OCI-LY1 (cell line): ENCODE measurements around the gene CTPS1.

Experiments used
- H2AFZ ChIP-seq: fragments of 200-600 bp; sonication (generic), shearing (Covaris generic); 2 replicates; pipeline ENCODE4 v1.6.0; 2014; ENCODE audit warnings: antibody characterized with exemption, mild to moderate bottlenecking, low read length
- H3F3A ChIP-seq: fragments of 200-600 bp; sonication (generic), shearing (Covaris generic); 2 replicates; pipeline ENCODE4 v1.6.0; 2014; ENCODE audit warnings: mild to moderate bottlenecking, antibody characterized with exemption, low read length, moderate library complexity; ENCODE audit not compliant: insufficient read depth
- H3K27ac ChIP-seq: fragments of 200-600 bp; sonication (generic); 2 replicates; pipeline ENCODE4 v1.5.1; 2014; ENCODE audit warnings: low read length, mixed run types, mild to moderate bottlenecking, low read depth; ENCODE audit not compliant: poor library complexity, severe bottlenecking
- H3K27me3 ChIP-seq: fragments of 200-600 bp; sonication (generic); 2 replicates; pipeline ENCODE4 v1.6.0; 2014; ENCODE audit warnings: antibody characterized with exemption, mild to moderate bottlenecking, low read length, moderate library complexity; ENCODE audit not compliant: insufficient read depth
- H3K36me3 ChIP-seq: fragments of 200-600 bp; sonication (generic); 2 replicates; pipeline ENCODE4 v1.6.1; 2014; ENCODE audit warnings: mild to moderate bottlenecking, antibody characterized with exemption, low read length, moderate library complexity, mixed read lengths; ENCODE audit not compliant: insufficient read depth
- H3K4me1 ChIP-seq: fragments of 200-600 bp; sonication (generic); 2 replicates; pipeline ENCODE4 v1.5.1; 2014; ENCODE audit warnings: mild to moderate bottlenecking, low read length, moderate library complexity; ENCODE audit not compliant: insufficient read depth, severe bottlenecking
- H3K4me2 ChIP-seq: fragments of 200-600 bp; sonication (generic), shearing (Covaris generic); 2 replicates; pipeline ENCODE4 v1.6.1; 2014; ENCODE audit warnings: low read length
- H3K4me3 ChIP-seq: fragments of 200-600 bp; sonication (generic); 2 replicates; pipeline ENCODE4 v1.5.1; 2014; ENCODE audit warnings: low read length, low read depth, mild to moderate bottlenecking, mixed read lengths; ENCODE audit not compliant: poor library complexity, severe bottlenecking
- H3K79me2 ChIP-seq: fragments of 200-600 bp; shearing (Covaris generic); 2 replicates; pipeline ENCODE4 v1.6.1; 2016; ENCODE audit warnings: mixed run types, low read length, mixed read lengths; ENCODE audit not compliant: insufficient read depth
- H3K9ac ChIP-seq: fragments of 200-600 bp; sonication (generic), shearing (Covaris generic); 2 replicates; pipeline ENCODE4 v1.6.1; 2014; ENCODE audit warnings: mild to moderate bottlenecking, low read length, mixed read lengths
- H3K9me2 ChIP-seq: fragments of 200-600 bp; sonication (generic), shearing (Covaris generic); 2 replicates; pipeline ENCODE4 v1.6.1; 2014; ENCODE audit warnings: low read depth, mild to moderate bottlenecking, low read length, mixed read lengths
- H3K9me3 ChIP-seq: fragments of 200-600 bp; shearing (Covaris generic); 2 replicates; pipeline ENCODE4 v1.6.1; 2014; ENCODE audit warnings: low read length, mixed read lengths
- H4K20me1 ChIP-seq: fragments of 200-600 bp; sonication (generic), shearing (Covaris generic); 2 replicates; pipeline ENCODE4 v1.6.0; 2016; ENCODE audit warnings: mild to moderate bottlenecking, low read length; ENCODE audit not compliant: insufficient read depth
- EZH2 ChIP-seq: fragments of 200-600 bp; sonication (generic), shearing (Covaris generic); IDR thresholded peaks from 2 replicates; pipeline ENCODE4 v1.8.0; 2017; ENCODE audit warnings: borderline replicate concordance, mixed run types, mild to moderate bottlenecking, antibody characterized with exemption, low read length, moderate library complexity, mixed read lengths
- TF ChIP-seq, protein P1 (sequence below): fragments of 200-600 bp; sonication (generic), shearing (Covaris generic); IDR thresholded peaks from 2 replicates; pipeline ENCODE4 v1.5.1; 2017; ENCODE audit warnings: mild to moderate bottlenecking, antibody characterized with exemption, low read length, moderate library complexity, mixed read lengths

The CTPS1 gene

DNA sequence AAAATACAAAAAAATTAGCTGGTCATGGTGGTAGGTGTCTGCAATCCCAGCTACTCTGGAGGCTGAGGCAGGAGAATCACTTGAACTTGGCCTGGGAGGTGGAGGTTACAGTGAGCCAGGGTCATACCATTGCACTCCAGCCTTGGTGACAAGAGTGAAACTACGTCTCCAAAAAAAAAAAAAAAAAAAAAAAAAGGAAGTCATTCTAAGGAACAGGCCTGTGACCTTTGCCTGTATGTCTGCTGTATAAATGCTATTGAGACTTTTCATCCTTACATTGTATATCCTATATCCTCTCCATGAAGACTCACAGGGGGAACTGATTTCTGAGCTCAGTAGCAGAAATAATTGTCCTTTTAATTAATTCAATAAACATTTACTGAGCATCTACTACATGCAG, 7.5 kb upstream of the CTPS1 start:
- H3K27ac ChIP-seq: no peak overlapping the region
- no peak overlapping the region for H2AFZ ChIP-seq
- no peaks in the 10 kb centered on the region for H3K4me1 ChIP-seq
- no peaks in the 10 kb centered on the region for H3K79me2 ChIP-seq
- no peaks in the 10 kb centered on the region for H3K9me2 ChIP-seq
- no peak overlapping the region for H3K4me2 ChIP-seq
- no peak overlapping the region for H3K9ac ChIP-seq
- no peaks in the 10 kb centered on the region for H3K27me3 ChIP-seq
- H3F3A ChIP-seq: no peaks in the 10 kb centered on the region
- no peaks in the 10 kb centered on the region for H4K20me1 ChIP-seq
- TF ChIP-seq EZH2: no peak
- TF ChIP-seq, protein P1, sequence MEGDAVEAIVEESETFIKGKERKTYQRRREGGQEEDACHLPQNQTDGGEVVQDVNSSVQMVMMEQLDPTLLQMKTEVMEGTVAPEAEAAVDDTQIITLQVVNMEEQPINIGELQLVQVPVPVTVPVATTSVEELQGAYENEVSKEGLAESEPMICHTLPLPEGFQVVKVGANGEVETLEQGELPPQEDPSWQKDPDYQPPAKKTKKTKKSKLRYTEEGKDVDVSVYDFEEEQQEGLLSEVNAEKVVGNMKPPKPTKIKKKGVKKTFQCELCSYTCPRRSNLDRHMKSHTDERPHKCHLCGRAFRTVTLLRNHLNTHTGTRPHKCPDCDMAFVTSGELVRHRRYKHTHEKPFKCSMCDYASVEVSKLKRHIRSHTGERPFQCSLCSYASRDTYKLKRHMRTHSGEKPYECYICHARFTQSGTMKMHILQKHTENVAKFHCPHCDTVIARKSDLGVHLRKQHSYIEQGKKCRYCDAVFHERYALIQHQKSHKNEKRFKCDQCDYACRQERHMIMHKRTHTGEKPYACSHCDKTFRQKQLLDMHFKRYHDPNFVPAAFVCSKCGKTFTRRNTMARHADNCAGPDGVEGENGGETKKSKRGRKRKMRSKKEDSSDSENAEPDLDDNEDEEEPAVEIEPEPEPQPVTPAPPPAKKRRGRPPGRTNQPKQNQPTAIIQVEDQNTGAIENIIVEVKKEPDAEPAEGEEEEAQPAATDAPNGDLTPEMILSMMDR: no peak
- H3K36me3 ChIP-seq: no peaks in the 10 kb centered on the region
- H3K4me3 ChIP-seq: no peak overlapping the region
- no peaks in the 10 kb centered on the region for H3K9me3 ChIP-seq

DNA sequence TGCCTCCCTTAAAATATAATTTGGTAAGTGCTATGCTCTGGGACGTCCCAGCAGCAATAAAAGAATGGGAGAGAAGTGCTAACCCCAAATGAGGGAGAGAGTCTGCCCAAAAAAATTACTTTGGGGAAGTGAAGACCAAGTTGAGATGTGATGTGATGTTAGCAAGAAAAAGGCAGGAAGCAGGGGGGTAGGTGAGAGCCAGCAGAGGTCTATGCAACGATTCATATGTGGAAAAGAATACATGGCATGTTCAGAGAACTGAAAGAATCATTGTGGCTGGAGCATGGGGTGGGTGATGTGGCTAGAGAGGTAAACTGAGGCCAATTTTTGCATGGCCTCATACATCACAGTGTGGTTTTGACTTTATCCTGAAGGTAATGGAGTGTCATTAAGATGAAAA, 5.6 kb upstream of the CTPS1 start:
- H3K9ac ChIP-seq: no peak overlapping the region
- no peaks in the 10 kb centered on the region for H4K20me1 ChIP-seq
- no peaks in the 10 kb centered on the region for H3K9me2 ChIP-seq
- TF ChIP-seq EZH2: no peak
- TF ChIP-seq, protein P1: no peak
- H3K9me3 ChIP-seq: no peaks in the 10 kb centered on the region
- H3K4me1 ChIP-seq: peaks cover 3% of the 10 kb centered on the region
- H3K79me2 ChIP-seq: no peaks in the 10 kb centered on the region
- no peak overlapping the region for H3K27ac ChIP-seq
- H3K4me2 ChIP-seq: no peak overlapping the region
- no peaks in the 10 kb centered on the region for H3K27me3 ChIP-seq
- H3K4me3 ChIP-seq: no peak overlapping the region
- no peaks in the 10 kb centered on the region for H3F3A ChIP-seq
- H3K36me3 ChIP-seq: no peaks in the 10 kb centered on the region
- H2AFZ ChIP-seq: no peak overlapping the region

DNA sequence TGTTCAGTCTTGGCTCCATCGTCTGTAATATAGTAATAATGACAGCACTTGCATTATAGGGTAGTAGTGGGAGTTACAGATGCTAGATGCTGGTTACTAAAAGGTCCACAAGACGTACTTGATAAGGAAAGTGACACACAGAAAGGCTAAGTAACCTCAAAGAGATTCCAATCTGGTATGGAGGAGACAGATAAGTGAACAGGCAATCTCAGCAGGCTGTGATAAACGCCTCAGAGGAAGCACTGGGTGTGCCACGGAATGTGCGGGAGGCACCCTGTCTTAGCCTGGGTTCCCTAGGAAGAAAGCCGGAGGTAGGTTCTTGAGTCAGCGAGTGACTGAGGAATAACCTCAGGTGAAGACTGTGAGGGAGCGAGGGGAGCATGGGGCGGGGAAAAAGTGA, 4.6 kb upstream of the CTPS1 start:
- Histone ChIP-seq H3K9me3 (no peaks in the 10 kb centered on the region), H2AFZ (no peak overlapping the region)

More for the DNA sequence above, 4.6 kb upstream of the CTPS1 start:
- Histone ChIP-seq H4K20me1 (no peaks in the 10 kb centered on the region), H3K27ac (no peak overlapping the region), H3K4me2 (no peak overlapping the region), H3F3A (no peaks in the 10 kb centered on the region), H3K9ac (no peak overlapping the region), H3K4me1 (peaks cover 7% of the 10 kb centered on the region), H3K9me2 (no peaks in the 10 kb centered on the region), H3K4me3 (no peak overlapping the region), H3K79me2 (no peaks in the 10 kb centered on the region), H3K27me3 (no peaks in the 10 kb centered on the region), H3K36me3 (no peaks in the 10 kb centered on the region)
- TF ChIP-seq, protein P1: no peak
- TF ChIP-seq EZH2: no peak
